HG03039 (cell line): Measurements from ENCODE around the gene TRIL.

Experiments
- ATAC-seq: cut with Tn5 transposase; IDR thresholded peaks from one replicate; pipeline ENCODE4 v1.9.1; 2021; ENCODE audit warnings: mild to moderate bottlenecking, moderate library complexity; ENCODE audit not compliant: unreplicated experiment

Gene TRIL

DNA sequence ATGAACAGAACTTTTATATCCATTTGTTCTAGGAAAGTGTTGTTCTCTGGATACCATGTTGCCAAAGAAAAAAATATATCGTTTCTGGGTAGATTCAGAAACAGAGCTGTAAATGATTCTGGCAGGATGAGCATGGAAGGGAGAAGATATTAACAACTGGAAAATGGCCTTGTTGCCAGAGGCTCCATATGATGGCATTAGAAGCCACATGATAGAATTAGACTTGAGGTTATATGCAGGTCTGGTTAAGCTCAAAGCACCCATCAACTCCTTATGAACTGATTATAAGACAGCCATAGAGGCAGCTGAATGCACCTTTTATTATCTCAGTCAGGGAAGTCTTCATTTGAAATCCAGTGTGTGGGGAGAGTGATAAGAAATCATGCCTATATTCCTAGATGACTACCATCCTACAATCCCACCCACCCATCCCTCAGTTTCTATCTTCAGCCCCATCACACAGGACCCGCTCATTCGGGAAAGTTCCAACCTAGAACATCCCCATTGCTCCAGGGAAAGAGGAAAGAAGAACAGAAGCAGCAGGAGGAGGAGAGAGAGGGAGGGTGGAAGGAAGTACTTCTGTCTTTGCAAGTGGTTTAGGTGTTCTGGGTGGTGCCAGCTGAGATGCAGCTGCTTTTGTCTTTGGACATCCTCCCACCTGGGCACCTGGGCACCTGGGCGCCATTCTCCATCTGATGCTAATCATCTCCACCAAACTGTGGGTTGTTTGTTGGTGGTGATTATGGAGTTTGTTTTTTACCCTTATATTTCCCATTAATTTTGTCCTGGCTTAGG lies 25.5 kb upstream of the TRIL start:
- no peak for ATAC-seq

GRCh38 chr7:28981161-28981465 lies 23.0 kb upstream of the TRIL start:
- ATAC-seq = no peak

GRCh38 chr7:28980451-28981160 lies 22.5 kb upstream of the TRIL start:
- ATAC-seq = no peak

- ATAC-seq = no peak
These were observed 21.6 kb upstream of the TRIL start for GRCh38 chr7:28979776-28980175.

DNA sequence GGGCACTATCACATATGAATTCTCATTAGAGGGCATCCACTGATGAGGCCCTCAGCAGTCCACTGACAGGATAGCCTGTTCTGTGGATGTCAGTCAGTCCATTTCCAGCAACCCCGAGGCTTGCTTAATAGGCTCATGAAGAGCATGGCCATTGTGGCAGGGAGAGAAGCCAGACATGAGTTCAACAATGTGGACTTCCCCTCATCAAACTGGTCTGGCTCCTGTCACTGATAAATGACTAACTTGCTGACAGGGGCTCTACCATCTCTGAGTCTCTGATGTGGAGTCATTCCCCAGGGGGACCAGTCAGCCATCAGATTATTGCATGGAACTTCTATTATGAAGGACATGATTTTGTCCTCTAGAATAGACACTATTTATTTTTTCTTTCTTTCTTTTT lies 19.8 kb upstream of the TRIL start:
- ATAC-seq = no peak

DNA sequence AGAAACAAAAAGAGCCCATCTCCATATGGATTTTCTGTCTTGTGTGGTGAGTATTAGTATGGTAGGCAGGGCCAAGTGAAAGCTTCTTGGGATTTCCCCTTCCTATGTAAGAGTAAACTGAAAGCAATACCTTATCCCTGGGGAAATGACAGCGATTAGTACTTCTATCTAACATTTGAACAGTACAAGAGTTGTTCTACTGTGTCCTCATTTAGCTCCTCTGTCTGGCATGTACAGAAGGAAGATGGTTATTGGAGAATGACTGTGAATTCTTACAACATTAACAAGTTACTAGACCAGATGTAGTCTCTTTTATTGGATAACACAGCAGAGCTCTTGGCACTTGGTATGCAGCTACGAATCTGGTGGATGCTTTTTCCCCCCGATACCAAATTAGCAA lies 17.9 kb upstream of the TRIL start:
- ATAC-seq = no peak

- no peak for ATAC-seq
These were observed 15.5 kb upstream of the TRIL start for GRCh38 chr7:28973591-28973990.

- no peak for ATAC-seq
These were observed 5.9 kb upstream of the TRIL start for GRCh38 chr7:28964056-28964455.

- ATAC-seq = no peak
These were observed 3.8 kb upstream of the TRIL start for GRCh38 chr7:28961972-28962371.

DNA sequence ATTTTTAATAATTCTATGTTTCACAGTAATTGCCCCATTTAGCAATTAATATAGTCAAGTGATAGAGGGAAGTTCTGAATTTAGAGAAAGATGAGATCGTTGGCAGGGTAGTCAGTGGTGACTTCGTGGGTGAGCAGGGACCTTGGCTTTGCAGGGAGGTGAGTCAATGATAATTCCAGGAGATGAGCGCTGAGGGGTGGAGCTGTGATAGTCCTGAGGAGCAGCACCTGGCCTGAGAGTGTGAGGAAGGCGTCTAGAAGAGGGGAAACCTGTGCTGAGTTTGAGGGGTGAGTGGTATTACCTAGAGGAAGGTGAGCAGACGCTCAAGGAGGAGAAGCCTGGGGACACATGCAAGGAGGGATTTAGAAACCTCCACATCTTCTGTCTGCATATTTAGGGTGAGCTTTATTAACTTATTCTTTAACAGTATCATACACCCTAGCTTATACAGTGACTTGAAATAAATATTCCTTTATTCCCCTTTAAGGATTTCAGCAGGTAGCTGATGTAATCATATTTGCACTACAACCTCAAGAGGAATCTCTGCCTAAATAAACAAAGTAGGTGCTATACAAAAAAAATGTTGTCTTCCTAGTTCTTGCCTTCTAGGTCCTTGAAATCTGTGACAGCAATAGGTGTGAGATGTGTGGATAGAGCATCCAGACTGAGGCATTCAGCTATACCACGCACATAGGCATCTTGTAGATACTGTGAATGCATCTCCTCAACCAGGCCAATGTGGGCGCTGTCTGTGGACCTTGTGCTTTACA lies 2.1 kb upstream of the TRIL start:
- ATAC-seq = no peak

DNA sequence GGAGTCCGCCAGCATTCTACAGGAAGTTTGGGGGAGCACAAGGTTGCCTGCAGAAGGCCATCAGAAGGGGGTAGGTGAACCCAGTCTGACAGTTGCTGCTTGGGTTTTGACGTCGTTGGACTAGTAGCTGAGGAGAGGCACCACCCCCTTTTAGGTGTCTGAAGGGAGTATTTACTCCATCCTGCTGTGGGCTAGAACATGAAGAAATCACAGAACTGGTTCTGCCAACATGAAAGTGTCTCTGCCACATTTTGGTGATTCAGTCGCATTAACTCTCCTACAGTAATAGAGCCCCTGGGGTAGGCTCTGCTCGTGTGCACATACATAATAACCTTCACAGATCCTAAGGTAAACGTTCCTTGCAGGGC lies 834 bp upstream of the TRIL start:
- no peak for ATAC-seq

DNA sequence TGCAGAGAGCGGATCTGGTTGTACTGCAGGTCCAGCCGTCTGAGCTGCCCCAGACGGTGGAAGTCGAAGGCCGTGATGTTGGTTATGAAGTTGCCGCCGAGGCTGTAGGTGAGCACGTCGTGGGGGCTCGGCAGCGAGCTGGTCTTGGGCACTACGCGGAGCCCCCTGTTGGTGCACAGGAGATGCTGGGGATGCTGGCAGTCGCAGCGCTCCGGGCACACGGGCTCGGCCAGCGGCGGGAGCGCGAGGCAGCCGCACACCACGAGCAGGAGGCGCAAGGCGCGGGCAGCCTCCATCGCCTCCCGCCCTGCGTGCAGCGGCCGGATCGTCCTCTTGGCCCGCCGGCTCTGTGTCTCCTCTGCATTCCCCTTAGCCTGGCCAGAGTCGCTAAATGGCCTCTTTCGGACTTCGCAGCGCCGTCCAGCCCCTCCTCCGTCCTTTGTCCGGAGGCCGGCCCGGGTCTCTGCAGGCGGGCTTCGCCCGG lies 337 bp downstream of the TRIL start:
- ATAC-seq = no peak

GRCh38 chr7:28957064-28957750 lies 923 bp downstream of the TRIL start:
- ATAC-seq = no peak

DNA sequence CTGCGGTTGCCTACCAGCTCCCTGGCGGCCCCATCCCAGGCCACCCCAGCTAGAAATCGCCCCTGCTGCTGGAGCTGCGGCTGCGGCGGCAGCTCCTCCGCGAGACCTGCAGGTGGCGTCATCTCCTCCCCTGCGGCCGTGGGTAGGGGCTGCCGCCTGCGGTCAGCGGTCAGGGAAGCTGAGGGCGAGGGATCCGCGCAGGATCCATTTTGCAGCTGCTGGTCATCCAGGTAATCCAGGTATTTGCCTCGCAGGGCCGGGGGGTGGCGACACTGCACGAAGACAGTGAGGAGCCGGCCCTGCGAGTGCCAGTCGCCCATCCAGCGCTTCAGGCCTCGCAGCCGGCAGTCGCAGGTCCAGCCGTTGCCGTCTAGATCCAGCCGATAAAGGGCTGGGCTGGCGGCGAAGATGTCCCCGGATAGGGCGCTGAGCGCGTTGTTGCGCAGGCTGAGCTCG lies 1.5 kb downstream of the TRIL start:
- no peak for ATAC-seq

DNA sequence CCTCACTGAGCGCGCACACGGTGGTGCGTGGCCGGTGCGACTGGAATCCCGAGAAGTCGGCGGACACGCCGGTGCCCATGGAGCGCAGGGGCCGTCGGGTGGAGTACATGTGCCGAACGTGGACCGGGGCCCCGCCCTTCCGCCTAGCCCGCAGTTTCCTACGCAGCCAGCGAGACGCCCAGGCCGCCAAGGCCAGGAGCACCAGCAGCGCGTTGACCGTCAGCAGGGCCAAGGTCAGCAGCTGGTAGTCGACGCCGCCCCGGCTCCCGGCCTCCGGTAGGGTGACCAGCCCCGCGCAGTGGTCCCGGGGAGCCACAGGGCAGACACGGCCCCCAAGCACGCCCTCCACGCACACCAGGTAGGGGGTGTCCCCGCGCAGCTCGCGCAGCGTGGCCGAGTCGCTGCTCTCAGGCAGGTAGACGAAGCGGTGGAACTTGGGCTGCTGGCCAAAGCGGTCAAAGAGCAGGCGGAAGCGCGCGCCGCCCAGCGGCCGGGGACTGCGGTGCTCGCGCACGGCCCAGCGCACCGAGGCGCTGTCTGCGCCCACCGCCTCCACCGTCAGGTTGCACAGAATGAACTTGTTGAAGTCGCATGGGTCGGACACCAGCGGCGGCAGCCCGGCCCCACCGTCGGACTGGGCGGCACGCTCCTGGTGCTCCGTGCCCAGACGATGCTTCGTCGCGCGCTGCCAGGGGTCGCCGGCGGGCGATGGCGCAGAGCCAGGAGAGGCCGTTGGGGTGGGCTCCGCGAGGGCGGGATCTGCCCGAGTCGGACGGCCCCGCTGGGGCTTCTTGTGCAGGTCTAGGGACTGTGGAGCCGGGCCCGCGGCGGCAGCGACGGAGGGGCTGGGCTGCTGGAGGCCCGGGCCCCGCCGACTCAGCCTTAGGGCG lies 2.2 kb downstream of the TRIL start:
- ATAC-seq = no peak

- no peak for ATAC-seq
These were observed 2.8 kb downstream of the TRIL start for GRCh38 chr7:28955356-28955717.

DNA sequence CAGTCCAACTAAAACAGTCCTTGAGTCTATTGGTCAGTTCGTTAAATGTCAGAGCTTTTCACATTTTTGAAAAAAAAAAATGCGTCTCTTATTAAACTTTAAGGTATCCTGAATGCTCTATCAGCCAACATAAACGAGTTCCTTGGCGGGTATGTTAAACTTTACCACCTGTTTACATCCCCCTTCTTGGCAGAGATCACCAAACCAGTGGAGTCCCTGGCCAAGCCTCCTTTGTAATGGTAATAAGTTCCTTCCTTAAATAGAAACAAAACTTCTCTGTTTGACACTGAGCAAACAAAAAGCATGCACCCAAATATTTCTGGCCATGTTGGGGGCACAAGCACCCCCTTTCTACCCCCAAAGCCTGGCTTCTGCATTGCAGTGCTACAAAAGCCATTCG lies 3.2 kb downstream of the TRIL start:
- no peak for ATAC-seq

GRCh38 chr7:28954471-28954870 lies 3.7 kb downstream of the TRIL start:
- no peak for ATAC-seq

DNA sequence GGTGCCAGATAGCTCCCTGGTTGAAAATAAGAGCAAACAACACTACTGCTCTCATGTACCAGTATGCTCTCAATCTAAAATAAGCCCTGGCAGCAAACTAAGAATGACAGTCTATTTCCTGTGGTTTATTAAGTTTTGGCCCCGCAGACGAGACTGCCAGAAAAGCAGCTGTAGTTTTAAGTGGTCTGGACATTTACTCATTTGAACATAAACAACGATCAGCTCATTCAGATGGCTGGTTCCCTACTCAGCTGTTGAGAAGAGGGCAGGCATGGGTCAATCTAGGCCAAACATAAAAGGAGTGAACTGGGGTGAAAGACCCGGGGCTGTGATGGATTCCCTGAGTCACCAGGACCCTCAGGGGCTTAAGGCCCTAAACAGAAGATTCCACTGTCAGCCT lies 4.5 kb downstream of the TRIL start:
- ATAC-seq = no peak

- no peak for ATAC-seq
These were observed 16.0 kb downstream of the TRIL start for GRCh38 chr7:28942168-28942567.
